Stimulated activated naive CD8-positive, alpha-beta T cell treated with anti-CD3 and anti-CD28 coated beads, Interleukin-15, amount 100 ng/mL, for 72 hours (primary cell): ENCODE measurements around the gene NEDD4L.

Experiments used
- ATAC-seq: fragments of 150-1000 bp; cut with Tn5 transposase; 2 replicates; pipeline ENCODE4 v1.10.0; 2021; ENCODE audit warnings: mild to moderate bottlenecking, moderate library complexity
- DNase-seq, 2 donors: peaks; one replicate each; pipeline ENCODE4 v3.0.0; 2021 to 2022
- H3K27ac Mint-ChIP-seq, 2 donors: one replicate each; pipeline ENCODE4 v1.8.0; 2022; ENCODE audit warnings: mild to moderate bottlenecking in 2 of 2, mixed read lengths in 2 of 2, moderate library complexity in 2 of 2
- H3K27me3 Mint-ChIP-seq: one replicate; pipeline ENCODE4 v1.8.0; 2022; ENCODE audit warnings: mixed read lengths
- H3K4me1 Mint-ChIP-seq: one replicate; pipeline ENCODE4 v1.8.0; 2022; ENCODE audit warnings: mild to moderate bottlenecking, mixed read lengths
- H3K4me3 Mint-ChIP-seq, 2 donors: one replicate each; pipeline ENCODE4 v1.8.0; 2022; ENCODE audit warnings: mild to moderate bottlenecking in 2 of 2, mixed read lengths in 2 of 2, moderate library complexity in 1 of 2
- H3K9me3 Mint-ChIP-seq, 2 donors: one replicate each; pipeline ENCODE4 v1.8.0; 2022; ENCODE audit warnings: mixed read lengths in 2 of 2

NEDD4L gene

GRCh38 chr18:58394046-58394445 is 350.0 kb downstream of the NEDD4L start:
- Mint-ChIP-seq H3K4me3 (no peak overlapping the region), H3K9me3 (no peaks in the 10 kb centered on the region), H3K4me1 (peaks cover 11% of the 10 kb centered on the region), H3K27me3 (no peaks in the 10 kb centered on the region), H3K27ac (no peak overlapping the region)
- ATAC-seq (no peak), DNase-seq (no peak)

GRCh38 chr18:58394602-58395425 is 350.8 kb downstream of the NEDD4L start:
- Mint-ChIP-seq H3K4me1 (peaks cover 13% of the 10 kb centered on the region), H3K27me3 (no peaks in the 10 kb centered on the region), H3K9me3 (no peaks in the 10 kb centered on the region), H3K4me3 (no peak overlapping the region), H3K27ac (no peak overlapping the region)
- DNase-seq (no peak), ATAC-seq (no peak)

DNA sequence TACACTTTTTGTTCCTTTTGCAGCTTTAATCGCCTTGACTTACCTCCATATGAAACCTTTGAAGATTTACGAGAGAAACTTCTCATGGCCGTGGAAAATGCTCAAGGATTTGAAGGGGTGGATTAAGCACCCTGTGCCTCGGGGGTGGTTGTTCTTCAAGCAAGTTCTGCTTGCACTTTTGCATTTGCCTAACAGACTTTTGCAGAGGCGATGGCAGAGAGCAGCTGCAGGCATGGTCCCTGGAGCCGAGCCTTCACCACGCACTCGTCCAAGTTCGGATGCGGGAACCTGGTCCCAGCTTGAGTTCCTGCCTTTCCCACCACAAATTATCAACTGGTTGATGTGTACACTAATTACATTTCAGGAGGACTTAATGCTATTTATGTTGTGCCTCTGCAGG is 352.1 kb downstream of the NEDD4L start:
- no peak overlapping the region for H3K4me3 Mint-ChIP-seq
- ATAC-seq: no peak
- no peaks in the 10 kb centered on the region for H3K27me3 Mint-ChIP-seq
- H3K9me3 Mint-ChIP-seq: no peaks in the 10 kb centered on the region
- no peak overlapping the region for H3K27ac Mint-ChIP-seq
- no peak for DNase-seq
- H3K4me1 Mint-ChIP-seq: peaks cover 23% of the 10 kb centered on the region

DNA sequence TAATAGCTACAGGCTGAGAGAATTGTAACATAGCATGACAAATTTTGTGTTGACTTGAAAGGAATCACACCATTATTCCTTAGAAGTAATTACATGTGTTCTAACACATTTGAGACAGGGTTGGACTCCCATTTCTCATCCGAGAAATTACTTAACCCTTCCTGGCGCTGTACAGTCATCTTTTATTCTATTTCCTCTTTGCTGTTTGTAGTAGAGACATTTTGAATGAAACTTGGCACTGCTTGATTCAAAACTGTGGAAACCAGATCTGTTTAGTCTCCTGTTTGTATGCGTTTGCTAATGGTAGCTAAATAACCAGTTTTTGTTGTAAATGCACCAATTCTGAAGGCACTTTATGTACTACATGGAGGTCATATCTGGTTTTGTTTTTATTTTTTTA is 352.9 kb downstream of the NEDD4L start:
- H3K27ac Mint-ChIP-seq: no peak overlapping the region
- ATAC-seq: no peak
- DNase-seq: no peak
- no peaks in the 10 kb centered on the region for H3K27me3 Mint-ChIP-seq
- H3K9me3 Mint-ChIP-seq: no peaks in the 10 kb centered on the region
- no peak overlapping the region for H3K4me3 Mint-ChIP-seq
- peaks cover 23% of the 10 kb centered on the region for H3K4me1 Mint-ChIP-seq

- Mint-ChIP-seq H3K4me1 (peaks cover 23% of the 10 kb centered on the region), H3K4me3 (no peak overlapping the region), H3K9me3 (no peaks in the 10 kb centered on the region), H3K27ac (no peak overlapping the region), H3K27me3 (no peaks in the 10 kb centered on the region)
- DNase-seq (no peak), ATAC-seq (no peak)
Measured at GRCh38 chr18:58397385-58398132, 353.5 kb downstream of the NEDD4L start.

GRCh38 chr18:58398648-58399398 is 354.8 kb downstream of the NEDD4L start:
- Mint-ChIP-seq H3K4me1 (peaks cover 23% of the 10 kb centered on the region), H3K27ac (no peak overlapping the region), H3K27me3 (no peaks in the 10 kb centered on the region), H3K4me3 (no peak overlapping the region), H3K9me3 (no peaks in the 10 kb centered on the region)
- DNase-seq: no peak
- no peak for ATAC-seq

DNA sequence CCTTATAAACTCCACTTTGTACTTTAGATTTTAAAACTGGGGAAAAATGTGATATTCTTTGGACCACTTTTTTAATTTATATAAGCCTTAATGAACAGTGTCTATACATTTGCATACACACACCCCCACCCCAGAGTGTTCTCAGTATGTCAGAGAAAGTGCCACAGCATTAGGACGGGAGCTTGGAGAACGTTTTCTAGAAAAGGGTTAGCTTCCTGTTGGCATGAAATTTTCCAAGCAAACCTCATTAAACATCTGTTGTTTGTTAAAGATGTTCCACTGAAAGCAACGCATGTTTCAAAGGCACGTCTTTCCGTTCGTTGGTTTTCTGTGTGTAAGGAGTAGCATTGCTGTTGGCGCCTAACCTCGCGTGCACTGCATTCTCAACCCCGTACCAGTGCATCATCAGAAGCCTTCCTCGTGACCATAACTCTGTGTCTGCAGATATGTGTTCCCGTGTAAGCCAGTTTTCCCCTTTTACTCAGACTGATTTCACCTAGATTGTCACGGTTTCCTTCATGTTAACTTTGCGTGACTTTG is 356.4 kb downstream of the NEDD4L start:
- no peaks in the 10 kb centered on the region for H3K9me3 Mint-ChIP-seq
- ATAC-seq (no peak), DNase-seq (no peak)
- H3K4me1 Mint-ChIP-seq: peaks cover 21% of the 10 kb centered on the region
- H3K27me3 Mint-ChIP-seq: no peaks in the 10 kb centered on the region
- no peak overlapping the region for H3K27ac Mint-ChIP-seq
- no peak overlapping the region for H3K4me3 Mint-ChIP-seq

DNA sequence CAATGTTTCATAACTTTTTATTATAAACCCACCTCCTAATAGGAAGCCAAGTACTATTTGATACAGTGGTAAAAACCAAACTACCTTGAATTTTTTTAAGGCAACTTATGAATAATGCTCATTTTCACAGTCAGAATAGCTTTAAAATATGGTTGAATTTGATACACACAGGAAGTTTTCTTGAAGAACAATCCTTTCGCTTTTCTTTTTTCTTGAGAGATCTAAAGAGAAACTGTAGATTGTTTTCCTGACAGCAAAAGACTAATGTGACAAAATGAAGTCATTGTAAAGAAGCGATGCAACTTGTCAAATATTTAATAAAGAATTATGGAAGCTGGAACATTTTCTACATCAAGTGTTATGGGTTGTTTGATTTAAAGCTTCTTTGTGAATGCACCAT is 357.2 kb downstream of the NEDD4L start:
- H3K4me3 Mint-ChIP-seq: no peak overlapping the region
- H3K27me3 Mint-ChIP-seq: no peaks in the 10 kb centered on the region
- no peaks in the 10 kb centered on the region for H3K9me3 Mint-ChIP-seq
- no peak for ATAC-seq
- DNase-seq: no peak
- H3K4me1 Mint-ChIP-seq: peaks cover 14% of the 10 kb centered on the region
- H3K27ac Mint-ChIP-seq: no peak overlapping the region

GRCh38 chr18:58402247-58402646 is 358.2 kb downstream of the NEDD4L start:
- Mint-ChIP-seq H3K4me3 (no peak overlapping the region), H3K4me1 (peaks cover 12% of the 10 kb centered on the region), H3K27me3 (no peaks in the 10 kb centered on the region), H3K9me3 (no peaks in the 10 kb centered on the region), H3K27ac (no peak overlapping the region)
- DNase-seq (no peak), ATAC-seq (no peak)

DNA sequence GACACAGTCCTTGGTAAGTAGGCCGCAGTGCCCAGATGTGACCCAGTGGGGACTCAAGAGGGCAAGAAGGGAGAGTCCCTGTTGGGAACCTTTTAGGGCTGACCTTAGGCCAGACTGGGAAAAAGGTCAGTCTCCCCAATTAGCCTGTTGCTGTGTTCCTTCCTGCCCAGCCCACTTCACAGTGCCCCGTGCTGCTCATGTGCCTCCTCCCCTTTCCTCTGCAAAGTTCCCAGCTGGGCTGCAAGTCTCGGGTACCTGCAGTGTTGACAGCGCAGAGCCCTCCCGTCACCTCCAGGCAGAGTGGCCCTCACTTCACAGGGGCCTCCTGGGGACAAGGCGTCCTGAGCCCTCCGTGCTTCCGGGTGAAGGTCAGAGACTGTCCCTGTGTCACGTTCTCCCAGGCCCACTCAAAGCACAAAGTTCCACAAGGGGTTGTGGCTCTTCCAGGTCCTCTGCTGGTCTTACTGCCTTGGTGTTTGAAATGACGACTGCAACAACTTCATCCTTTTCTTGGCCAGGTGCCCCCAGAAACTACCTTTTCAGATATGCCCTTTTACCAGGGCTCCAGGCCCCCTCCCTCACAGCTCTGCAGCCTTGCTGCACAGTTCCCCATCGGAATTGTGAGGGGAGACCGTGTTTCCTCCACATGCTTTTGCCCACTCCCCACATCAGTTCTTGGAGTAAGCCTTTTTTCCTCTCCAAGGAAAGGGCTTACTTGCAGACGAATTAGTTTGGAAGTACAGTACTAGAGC is 359.1 kb downstream of the NEDD4L start:
- Mint-ChIP-seq H3K4me1 (peaks cover 12% of the 10 kb centered on the region), H3K9me3 (no peaks in the 10 kb centered on the region), H3K4me3 (no peak overlapping the region), H3K27me3 (no peaks in the 10 kb centered on the region), H3K27ac (peak overlapping the region in 1 of 2 donors; percentile 68)
- no peak for DNase-seq
- ATAC-seq: no peak

- ATAC-seq (peak; percentile 5), DNase-seq (no peak)
- Mint-ChIP-seq H3K4me1 (peaks cover 12% of the 10 kb centered on the region), H3K4me3 (no peak overlapping the region), H3K27me3 (no peaks in the 10 kb centered on the region), H3K27ac (no peak overlapping the region), H3K9me3 (no peaks in the 10 kb centered on the region)
Measured at GRCh38 chr18:58403799-58404455, 359.9 kb downstream of the NEDD4L start.

- H3K27ac Mint-ChIP-seq: peak overlapping the region in 1 of 2 donors; percentile 14
- H3K9me3 Mint-ChIP-seq: no peaks in the 10 kb centered on the region
- H3K27me3 Mint-ChIP-seq: no peaks in the 10 kb centered on the region
- no peak for DNase-seq
- no peak for ATAC-seq
- no peak overlapping the region for H3K4me3 Mint-ChIP-seq
- peaks cover 6% of the 10 kb centered on the region for H3K4me1 Mint-ChIP-seq
Measured at GRCh38 chr18:58405107-58405898, 361.3 kb downstream of the NEDD4L start.

DNA sequence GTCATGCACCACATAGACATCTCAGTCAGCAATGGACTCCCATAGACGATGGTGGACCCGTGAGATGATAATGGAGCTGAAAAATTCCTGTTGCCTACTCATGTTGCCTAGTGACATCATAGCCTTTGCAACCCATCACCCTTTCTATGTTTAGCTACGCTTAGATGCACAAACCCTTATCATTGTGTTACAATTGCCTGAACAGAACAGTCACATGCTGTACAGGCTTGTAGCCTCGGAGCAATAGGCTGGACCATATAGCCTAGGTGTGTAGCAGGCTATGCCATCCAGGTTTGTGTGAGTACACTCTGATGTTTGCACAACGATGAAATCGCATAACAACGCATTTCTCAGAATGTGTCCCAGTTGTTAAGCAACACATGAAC is 363.2 kb downstream of the NEDD4L start:
- Mint-ChIP-seq H3K27ac (no peak overlapping the region), H3K9me3 (no peaks in the 10 kb centered on the region), H3K4me3 (no peak overlapping the region)

More for the DNA sequence above, 363.2 kb downstream of the NEDD4L start:
- no peaks in the 10 kb centered on the region for H3K27me3 Mint-ChIP-seq
- H3K4me1 Mint-ChIP-seq: no peaks in the 10 kb centered on the region
- DNase-seq (no peak), ATAC-seq (no peak)
